ENCODE data around the gene LYG2.

- TF ChIP-seq USF2 (IDR thresholded peaks at IDR 0.05; ENCODE audit: low read depth, low read length) (no peak), CTCF (conservative IDR thresholded peaks at IDR 0.05; ENCODE audit: low read depth, low read length) (no peak), MAFK (IDR thresholded peaks at IDR 0.05; ENCODE audit: low read depth, low read length) (no peak), POLR2A (IDR thresholded peaks at IDR 0.05; ENCODE audit: low read depth, low read length) (no peak), MXI1 (IDR thresholded peaks at IDR 0.05; ENCODE audit: borderline replicate concordance, low read depth, low read length) (no peak), BHLHE40 (IDR thresholded peaks at IDR 0.05; ENCODE audit: low read depth, low read length) (no peak), CEBPB (IDR thresholded peaks at IDR 0.05; ENCODE audit: low read depth, low read length) (no peak), RFX5 (IDR thresholded peaks at IDR 0.05; ENCODE audit: low read depth, low read length) (no peak), RAD21 (IDR thresholded peaks at IDR 0.05; ENCODE audit: low read length) (no peak), SMC3 (IDR thresholded peaks at IDR 0.05; ENCODE audit: low read depth, low read length) (no peak), RCOR1 (IDR thresholded peaks at IDR 0.05; ENCODE audit: insufficient replicate concordance, low read length) (no peak), ELK1 (IDR thresholded peaks at IDR 0.05; ENCODE audit: borderline replicate concordance, low read depth, low read length) (no peak)
Measured at GRCh38 chr2:99255491-99256318, at the start of gene LYG2.
